ENCODE measurements around the gene FUT2.

FUT2 gene

GRCh38 chr19:48668332-48668731 lies 27.4 kb upstream of the FUT2 start:
- no peak for DNase-seq (ENCODE audit: extremely low read depth, insufficient read length)
- H3K27me3 ChIP-seq (replicated peaks; ENCODE audit: control insufficient read depth, insufficient read depth, low read length), result no peaks in the 10 kb centered on the region
- TF ChIP-seq CTCF (IDR thresholded peaks at IDR 0.05; ENCODE audit: insufficient read depth, low read length, poor library complexity, severe bottlenecking), result no peak
- no peaks in the 10 kb centered on the region for H3K36me3 ChIP-seq (ENCODE audit: control insufficient read depth, insufficient read depth, low read length)
- H3K4me3 ChIP-seq (replicated peaks; ENCODE audit: low read depth, low read length), result no peak overlapping the region

GRCh38 chr19:48668761-48669160 lies 27.0 kb upstream of the FUT2 start:
- H3K27me3 ChIP-seq (replicated peaks; ENCODE audit: control insufficient read depth, insufficient read depth, low read length), result no peaks in the 10 kb centered on the region
- no peaks in the 10 kb centered on the region for H3K36me3 ChIP-seq (ENCODE audit: control insufficient read depth, insufficient read depth, low read length)
- no peak overlapping the region for H3K4me3 ChIP-seq (replicated peaks; ENCODE audit: low read depth, low read length)
- no peak for DNase-seq (ENCODE audit: extremely low read depth, insufficient read length)
- TF ChIP-seq CTCF (IDR thresholded peaks at IDR 0.05; ENCODE audit: insufficient read depth, low read length, poor library complexity, severe bottlenecking), result no peak

- no peak for DNase-seq (ENCODE audit: extremely low read depth, insufficient read length)
- H3K27me3 ChIP-seq (replicated peaks; ENCODE audit: control insufficient read depth, insufficient read depth, low read length), result no peaks in the 10 kb centered on the region
- no peaks in the 10 kb centered on the region for H3K36me3 ChIP-seq (ENCODE audit: control insufficient read depth, insufficient read depth, low read length)
- TF ChIP-seq CTCF (IDR thresholded peaks at IDR 0.05; ENCODE audit: insufficient read depth, low read length, poor library complexity, severe bottlenecking), result no peak
- no peak overlapping the region for H3K4me3 ChIP-seq (replicated peaks; ENCODE audit: low read depth, low read length)
Measured at GRCh38 chr19:48669903-48670668, 25.7 kb upstream of the FUT2 start.

DNA sequence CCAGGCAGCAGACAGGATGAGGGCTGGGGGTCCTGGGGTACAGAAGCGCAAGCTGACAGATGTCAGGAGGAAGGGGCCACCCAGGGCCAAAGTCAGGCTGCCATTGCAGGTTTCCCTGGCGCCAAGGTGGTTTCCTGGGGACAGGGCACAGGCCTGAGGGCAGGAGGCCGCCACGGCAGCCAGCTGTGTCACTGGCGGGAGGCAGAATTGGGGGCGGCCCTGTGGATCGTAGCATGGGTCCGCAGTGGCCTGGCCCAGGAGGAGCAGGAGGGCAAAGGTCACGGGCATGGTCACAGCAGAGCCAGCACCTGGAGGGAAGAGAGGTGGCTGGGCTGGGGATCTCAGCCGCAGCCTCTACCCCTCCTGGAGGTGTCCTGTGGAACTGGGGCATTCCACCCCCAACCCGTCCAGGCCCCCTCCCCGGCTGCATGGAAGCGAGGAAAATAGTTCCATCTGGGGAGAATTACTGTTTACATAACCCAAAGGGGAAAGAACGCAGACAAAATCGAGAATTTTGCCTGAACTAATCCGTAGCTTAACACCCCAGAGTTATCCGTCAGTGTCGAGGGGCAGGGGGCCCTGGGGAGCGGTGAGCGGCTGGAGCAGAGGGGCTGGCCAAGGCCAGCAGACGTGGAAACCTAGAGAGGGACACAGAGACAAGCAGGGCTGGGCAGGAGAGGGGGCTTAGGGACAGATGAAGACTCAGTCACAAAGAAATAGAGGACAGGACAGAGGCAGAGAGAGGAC lies 24.9 kb upstream of the FUT2 start:
- TF ChIP-seq CTCF (IDR thresholded peaks at IDR 0.05; ENCODE audit: insufficient read depth, low read length, poor library complexity, severe bottlenecking), result no peak
- Histone ChIP-seq H3K36me3 (ENCODE audit: control insufficient read depth, insufficient read depth, low read length) (no peaks in the 10 kb centered on the region), H3K27me3 (replicated peaks; ENCODE audit: control insufficient read depth, insufficient read depth, low read length) (no peaks in the 10 kb centered on the region), H3K4me3 (replicated peaks; ENCODE audit: low read depth, low read length) (no peak overlapping the region)
- DNase-seq (ENCODE audit: extremely low read depth, insufficient read length), result no peak

GRCh38 chr19:48671446-48671995 lies 24.2 kb upstream of the FUT2 start:
- H3K27me3 ChIP-seq (replicated peaks; ENCODE audit: control insufficient read depth, insufficient read depth, low read length), result no peaks in the 10 kb centered on the region
- H3K36me3 ChIP-seq (ENCODE audit: control insufficient read depth, insufficient read depth, low read length), result no peaks in the 10 kb centered on the region
- H3K4me3 ChIP-seq (replicated peaks; ENCODE audit: low read depth, low read length), result no peak overlapping the region
- DNase-seq (ENCODE audit: extremely low read depth, insufficient read length), result no peak
- TF ChIP-seq CTCF (IDR thresholded peaks at IDR 0.05; ENCODE audit: insufficient read depth, low read length, poor library complexity, severe bottlenecking), result no peak
